H1 (cell line): ENCODE measurements around the gene MACROD1. TPM values are rescaled to one million over a fixed set of nuclear protein-coding genes. Genes with fewer than 3 reads are reported as not detected.

ENCODE experiments used
- CTCF ChIA-PET: fragments of 300-600 bp; sonication (Branson Sonifier 250); formaldehyde crosslinking; loops from one replicate; lab custom pipeline; 2021; ENCODE audit not compliant: partially characterized antibody; lab: Charles Lee
- POLR2A ChIA-PET: fragments of 300-600 bp; sonication (Branson Sonifier 250); formaldehyde crosslinking; loops from one replicate; lab custom pipeline; 2021; ENCODE audit warnings: inconsistent platforms; ENCODE audit not compliant: partially characterized antibody; lab: Charles Lee
- DNase-seq, 2 experiments: peaks; one replicate each; pipeline versions ENCODE4 v3.0.0 to v3.0.0-alpha.2; 2010 to 2022; ENCODE audit warnings: low spot score in 2 of 2, low read depth in 1 of 2, mixed read lengths in 1 of 2
- FAIRE-seq: peaks from 2 replicates; lab custom pipeline; 2011; peaks lifted over from hg19 to GRCh38; lab: Jason Lieb, UNC
- H2AFZ ChIP-seq: 2 replicates; pipeline ENCODE4 v1.8.1; 2012; ENCODE audit warnings: low read length, inconsistent platforms
- H2AK5ac ChIP-seq: 2 replicates; pipeline ENCODE4 v1.6.1; 2013; ENCODE audit warnings: low read depth, low read length
- H2BK120ac ChIP-seq: replicated peaks from 2 replicates; pipeline ENCODE3; 2013; ENCODE audit warnings: low read depth, low read length, inconsistent platforms
- H2BK12ac ChIP-seq: 2 replicates; pipeline ENCODE4 v1.6.1; 2013; ENCODE audit warnings: low read depth, low read length
- H2BK15ac ChIP-seq: 2 replicates; pipeline ENCODE4 v1.6.1; 2013; ENCODE audit warnings: low read length
- H2BK20ac ChIP-seq: 2 replicates; pipeline ENCODE4 v1.6.1; 2013; ENCODE audit warnings: low read length
- H2BK5ac ChIP-seq: 2 replicates; pipeline ENCODE4 v1.6.1; 2013; ENCODE audit warnings: low read depth, low read length
- H3K14ac ChIP-seq: 2 replicates; pipeline ENCODE4 v1.6.1; 2013; ENCODE audit warnings: inconsistent platforms; ENCODE audit not compliant: insufficient read length
- H3K18ac ChIP-seq: 2 replicates; pipeline ENCODE4 v1.6.1; 2013; ENCODE audit warnings: low read length; ENCODE audit errors: extremely low read depth
- H3K23ac ChIP-seq: 2 replicates; pipeline ENCODE4 v1.6.1; 2013; ENCODE audit warnings: inconsistent platforms; ENCODE audit not compliant: insufficient read length
- H3K23me2 ChIP-seq: 2 replicates; pipeline ENCODE4 v1.6.1; 2013; ENCODE audit warnings: low read depth, low read length
- H3K27ac ChIP-seq: 2 replicates; pipeline ENCODE4 v1.6.1; 2011; ENCODE audit warnings: low read depth, low read length, inconsistent platforms
- H3K27me3 ChIP-seq, 4 experiments: replicated peaks in 1 of 4; 1 replicate in 1 of 4; 2 replicates in 3 of 4; pipeline versions ENCODE4 v1.6.1 to v1.8.1; 2011 to 2013; ENCODE audit warnings: low read length in 3 of 4, mild to moderate bottlenecking in 3 of 4, inconsistent platforms in 2 of 4, mixed read lengths in 2 of 4, moderate library complexity in 1 of 4; ENCODE audit not compliant: control insufficient read depth in 3 of 4, insufficient read depth in 3 of 4; ENCODE audit errors: extremely low read depth in 1 of 4
- H3K36me3 ChIP-seq, 4 experiments: 2 replicates each; pipeline versions ENCODE4 v1.6.1 to v1.8.1; 2011 to 2013; ENCODE audit warnings: mild to moderate bottlenecking in 4 of 4, low read length in 3 of 4, moderate library complexity in 2 of 4, control low read depth in 1 of 4, inconsistent platforms in 1 of 4; ENCODE audit not compliant: insufficient read depth in 4 of 4, control insufficient read depth in 2 of 4
- H3K4ac ChIP-seq: replicated peaks from 2 replicates; pipeline ENCODE3; 2013; ENCODE audit warnings: low read length, low read depth, mixed read lengths, inconsistent platforms; ENCODE audit not compliant: insufficient read length
- H3K4me1 ChIP-seq, 4 experiments: replicated peaks in 1 of 4; 1 replicate in 1 of 4; 2 replicates in 3 of 4; pipeline versions ENCODE4 v1.6.1 to v1.8.1; 2011 to 2013; ENCODE audit warnings: low read length in 3 of 4, inconsistent platforms in 2 of 4, mixed read lengths in 1 of 4; ENCODE audit not compliant: insufficient read depth in 4 of 4, control insufficient read depth in 3 of 4
- H3K4me2 ChIP-seq, 2 experiments: 2 replicates each; pipeline versions ENCODE4 v1.6.1 to v1.8.1; 2011 to 2013; ENCODE audit warnings: low read depth in 2 of 2, low read length in 2 of 2, control low read depth in 1 of 2, inconsistent platforms in 1 of 2, mild to moderate bottlenecking in 1 of 2; ENCODE audit not compliant: insufficient read depth in 1 of 2
- H3K4me3 ChIP-seq, 4 experiments: fragments of 200-600, 300-600 bp in 1 of 4; sonication (generic), shearing (Covaris generic), sonication (Bioruptor Twin) in 1 of 4; 2 replicates each; pipeline versions ENCODE4 v1.5.1 to v1.8.1; 2011 to 2016; ENCODE audit warnings: low read length in 4 of 4, low read depth in 3 of 4, control low read depth in 2 of 4, inconsistent platforms in 2 of 4, mild to moderate bottlenecking in 2 of 4, mixed read lengths in 1 of 4, moderate library complexity in 1 of 4; ENCODE audit not compliant: insufficient read depth in 2 of 4; ENCODE audit errors: extremely low read depth in 1 of 4
- H3K56ac ChIP-seq: replicated peaks from 2 replicates; pipeline ENCODE3; 2013; ENCODE audit warnings: low read depth, mild to moderate bottlenecking, mixed read lengths, low read length, inconsistent platforms; ENCODE audit not compliant: insufficient read length
- H3K79me1 ChIP-seq: 2 replicates; pipeline ENCODE4 v1.6.1; 2013; ENCODE audit warnings: low read depth, low read length, control low read depth
- H3K79me2 ChIP-seq, 2 experiments: 2 replicates each; pipeline versions ENCODE4 v1.6.1 to v1.8.1; 2012 to 2013; ENCODE audit warnings: low read length in 2 of 2, mild to moderate bottlenecking in 2 of 2, inconsistent platforms in 1 of 2; ENCODE audit not compliant: insufficient read depth in 2 of 2, control insufficient read depth in 1 of 2
- H3K9ac ChIP-seq, 4 experiments: replicated peaks in 1 of 4; 1 replicate in 1 of 4; 2 replicates in 3 of 4; pipeline versions ENCODE4 v1.6.1 to v1.8.1; 2011 to 2013; ENCODE audit warnings: low read depth in 3 of 4, low read length in 3 of 4, control low read depth in 2 of 4, mild to moderate bottlenecking in 2 of 4, moderate library complexity in 2 of 4, inconsistent platforms in 1 of 4; ENCODE audit errors: extremely low read depth in 1 of 4
- H3K9me3 ChIP-seq, 2 experiments: 2 replicates each; pipeline versions ENCODE4 v1.6.1 to v1.8.1; 2012 to 2013; ENCODE audit warnings: mild to moderate bottlenecking in 2 of 2, moderate library complexity in 2 of 2, control low read depth in 1 of 2, inconsistent platforms in 1 of 2, low read depth in 1 of 2, low read length in 1 of 2, mixed read lengths in 1 of 2; ENCODE audit not compliant: insufficient read depth in 2 of 2
- H4K20me1 ChIP-seq, 2 experiments: replicated peaks in 1 of 2; 2 replicates each; pipeline versions ENCODE3 to v1.8.1; 2011 to 2013; ENCODE audit warnings: inconsistent platforms in 2 of 2, low read length in 2 of 2, mild to moderate bottlenecking in 1 of 2; ENCODE audit not compliant: insufficient read depth in 2 of 2, control insufficient read depth in 1 of 2
- H4K5ac ChIP-seq: 2 replicates; pipeline ENCODE4 v1.6.1; 2013; ENCODE audit warnings: low read length, low read depth, mixed read lengths, inconsistent platforms; ENCODE audit not compliant: insufficient read length
- H4K8ac ChIP-seq: 2 replicates; pipeline ENCODE4 v1.8.0; 2013; ENCODE audit warnings: mild to moderate bottlenecking, moderate library complexity, low read length, inconsistent platforms; ENCODE audit not compliant: insufficient read depth; ENCODE audit errors: extremely low read depth
- H4K91ac ChIP-seq: replicated peaks from 2 replicates; pipeline ENCODE3; 2013; ENCODE audit warnings: low read length, mixed read lengths, inconsistent platforms; ENCODE audit not compliant: insufficient read length
- KDM1A ChIP-seq: fragments of 200-600, 300-600 bp; sonication (generic); IDR thresholded peaks from 2 replicates; pipeline ENCODE4 v1.7.1; 2016; ENCODE audit warnings: mild to moderate bottlenecking, low read length, borderline replicate concordance
- RNF2 ChIP-seq: fragments of 200-900, 300-1000 bp; sonication (generic); IDR thresholded peaks from 2 replicates; pipeline ENCODE4 v1.7.1; 2016; ENCODE audit warnings: borderline replicate concordance, low read depth, mild to moderate bottlenecking, antibody characterized with exemption, low read length; ENCODE audit not compliant: poor library complexity, severe bottlenecking; ENCODE audit errors: missing control alignments
- WGBS, 2 experiments: shearing (Covaris generic) in 1 of 2; methylation state at CpG; one replicate each; pipeline versions ENCODE4 v1.1.6 to v1.1.7; 2013 to 2015; ENCODE audit warnings: low lambda C conversion rate in 2 of 2, mixed read lengths in 2 of 2, inconsistent platforms in 1 of 2, low coverage in 1 of 2, missing lambda C conversion rate in 1 of 2; ENCODE audit not compliant: insufficient replicate concordance in 2 of 2, insufficient coverage in 1 of 2, insufficient read length in 1 of 2; ENCODE audit errors: extremely low coverage in 1 of 2, missing lambda C conversion rate in 1 of 2; 5-methylcytosine and 5-hydroxymethylcytosine counted together
- polyA plus RNA-seq, 7 experiments: library from polyadenylated mRNA; depleted of rRNA in 3 of 7; stranded (reverse) in 5 of 7; unstranded in 2 of 7; fragments of >200 nt in 5 of 7; fragments of 200-250 nt in 2 of 7; gene quantifications; 1 replicate in 5 of 7; 2 replicates in 1 of 7; 4 replicates in 1 of 7; pipeline versions ENCODE4 v1.2.1 to v1.2.3, GENCODE V29; 2011 to 2013; ENCODE audit warnings: missing spikeins in 2 of 7, mixed read lengths in 2 of 7
- total RNA-seq: library from RNA; stranded (reverse); fragmentation: NEBNext Ultra II Directional; extraction: Animal tissue kit (Norgen Biotek cat#: 25700); gene quantifications from 2 replicates; pipeline ENCODE4 v1.2.1, GENCODE V29; 2021

Gene MACROD1
- total and polyA plus RNA-seq, 2 of the 8 experiments (the other 6 are each of a cell fraction or from before 2014, with no cell fraction given): 19.5 to 34.1 TPM

- no peak overlapping the region for H3K9ac ChIP-seq
- H2AK5ac ChIP-seq: no peak overlapping the region
- WGBS, 2 experiments: 89% methylated on average over 27 of the region's 27 CpGs; no CpG with 5 or more reads in 1 of the 2 experiments
- no peak for TF ChIP-seq RNF2
- TF ChIP-seq KDM1A: peak; percentile 67; the same call in 1 of the 2 replicates
- TF ChIP-seq, all 59 proteins: peak for 1
- Histone ChIP-seq H3K27me3 (peaks cover 0 to 77% (median 45%) of the 10 kb centered on the region in 4 experiments; a peak in 6 of 7 replicates), H4K20me1 (peaks cover 3 to 23% of the 10 kb centered on the region in 2 experiments), H4K91ac (no peak overlapping the region), H3K9me3 (no peaks in the 10 kb centered on the region), H3K14ac (no peak overlapping the region), H2BK120ac (no peak overlapping the region), H3K27ac (no peak overlapping the region), H3K23me2 (no peaks in the 10 kb centered on the region), H3K36me3 (no peaks in the 10 kb centered on the region), H3K56ac (no peak overlapping the region), H3K18ac (no peak overlapping the region), H4K8ac (no peak overlapping the region), H3K79me1 (no peaks in the 10 kb centered on the region), H2BK15ac (no peak overlapping the region), H3K79me2 (no peaks in the 10 kb centered on the region), H3K4me2 (no peak overlapping the region), H3K4ac (no peak overlapping the region), H2BK20ac (no peak overlapping the region), H4K5ac (no peak overlapping the region), H3K4me3 (no peak overlapping the region), H2AFZ (no peak overlapping the region), H2BK12ac (no peak overlapping the region), H2BK5ac (no peak overlapping the region), H3K23ac (no peak overlapping the region), H3K4me1 (no peaks in the 10 kb centered on the region)
- ChIA-PET POLR2A (interaction anchor here (1.0 kb wide), 1 partner anchor 23 kb away, joined by 3 read pairs; no protein-coding TSS in a partner anchor), CTCF (interaction anchor here (1.1 to 1.8 kb wide), 6 partner anchors 19 to 81 kb away, joined by 3 to 7 read pairs (median 4); no protein-coding TSS in a partner anchor)
- no peak for DNase-seq
- FAIRE-seq: no peak
Observed at GRCh38 chr11:64081745-64082442, 84.0 kb downstream of the MACROD1 start.
